Esophagus (tissue), 2 donors: ENCODE data around the gene PRICKLE2. TPM values are rescaled to one million over a fixed set of nuclear protein-coding genes. Genes with fewer than 3 reads are reported as not detected.
A peak's percentile ranks its signal among the peaks of the same experiment; 100 is the strongest.

Experiments used
- H3K27ac ChIP-seq, 2 donors: one replicate each; pipeline ENCODE4 v1.5.1; 2013; ENCODE audit warnings: low read depth in 2 of 2, mild to moderate bottlenecking in 2 of 2, inconsistent platforms in 1 of 2, low read length in 1 of 2, moderate library complexity in 1 of 2
- H3K27me3 ChIP-seq, 2 donors: one replicate each; pipeline ENCODE4 v1.6.1; 2013; ENCODE audit warnings: low read length in 2 of 2, control low read depth in 1 of 2, mild to moderate bottlenecking in 1 of 2; ENCODE audit not compliant: insufficient read depth in 2 of 2, control insufficient read depth in 1 of 2
- H3K36me3 ChIP-seq, 2 donors: one replicate each; pipeline ENCODE4 v1.6.1; 2013; ENCODE audit warnings: low read length in 1 of 2; ENCODE audit not compliant: control insufficient read depth in 2 of 2, insufficient read depth in 2 of 2
- H3K4me1 ChIP-seq, 2 donors: one replicate each; pipeline ENCODE4 v1.6.1; 2013; ENCODE audit warnings: low read length in 1 of 2; ENCODE audit not compliant: control insufficient read depth in 2 of 2, insufficient read depth in 2 of 2
- H3K4me3 ChIP-seq, 2 donors: one replicate each; pipeline ENCODE4 v1.5.1; 2013; ENCODE audit warnings: low read length in 2 of 2, mild to moderate bottlenecking in 2 of 2, low read depth in 1 of 2, moderate library complexity in 1 of 2
- H3K9me3 ChIP-seq, 2 donors: one replicate each; pipeline ENCODE4 v1.6.1; 2013; ENCODE audit warnings: mild to moderate bottlenecking in 2 of 2, low read depth in 1 of 2, low read length in 1 of 2, moderate library complexity in 1 of 2; ENCODE audit not compliant: control insufficient read depth in 2 of 2, insufficient read depth in 1 of 2
- WGBS, 2 donors: extraction: QIAGEN DNeasy Blood & Tissue Kit; methylation state at CpG; one replicate each; pipeline ENCODE4 v1.1.7; 2013; 5-methylcytosine and 5-hydroxymethylcytosine counted together
- polyA plus RNA-seq, 2 donors: library from polyadenylated mRNA; stranded (reverse); fragments of 200-250 nt; gene quantifications; one replicate each; pipeline ENCODE4 v1.2.3, GENCODE V29; 2013
- donor health status: healthy with polysubstance abuse.
- donor health status: Bipolar disorder and iron deficiency.

PRICKLE2 gene
- polyA plus RNA-seq, 2 donors, result 1.3 to 2.7 TPM

- H3K4me1 ChIP-seq, result peaks cover 4 to 6% of the 10 kb centered on the region in 2 donors
- WGBS, 2 donors, result 42 to 55% methylated on average over 3 of the region's 3 CpGs
Measured at GRCh38 chr3:64141476-64141875, 83.8 kb downstream of the PRICKLE2 start.

DNA sequence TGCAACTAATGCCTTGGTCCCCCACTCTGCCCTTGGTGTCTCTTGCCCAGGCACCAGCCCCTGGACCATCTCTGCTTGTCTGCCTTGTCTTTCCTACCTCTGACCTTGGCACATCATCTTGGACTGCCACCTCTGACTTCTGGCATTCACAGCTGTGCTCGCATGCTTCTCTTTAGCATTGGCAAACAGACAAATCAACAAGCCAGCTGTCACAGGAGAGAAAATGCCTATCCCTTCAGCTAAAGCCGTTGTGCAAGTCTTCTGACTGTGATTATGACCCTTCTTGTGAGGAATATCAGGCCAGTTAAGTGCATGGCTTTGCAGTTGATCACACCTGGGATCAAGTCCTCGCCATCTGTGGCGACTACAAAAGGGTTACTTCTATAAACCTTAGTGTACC lies 84.6 kb downstream of the PRICKLE2 start:
- Histone ChIP-seq H3K36me3 (no peaks in the 10 kb centered on the region), H3K4me1 (peaks cover 4 to 6% of the 10 kb centered on the region in 2 donors), H3K9me3 (no peaks in the 10 kb centered on the region), H3K27me3 (no peaks in the 10 kb centered on the region), H3K4me3 (no peak overlapping the region), H3K27ac (no peak overlapping the region)
- WGBS, 2 donors, result 66 to 71% methylated on average over 4 of the region's 4 CpGs

More at GRCh38 chr3:64141476-64141875, 83.8 kb downstream of the PRICKLE2 start:
- Histone ChIP-seq H3K27ac (peak overlapping the region in 1 of 2 donors; percentile 44), H3K9me3 (no peaks in the 10 kb centered on the region), H3K36me3 (no peaks in the 10 kb centered on the region), H3K27me3 (no peaks in the 10 kb centered on the region), H3K4me3 (no peak overlapping the region)

GRCh38 chr3:64138656-64139375 lies 86.5 kb downstream of the PRICKLE2 start:
- no peak overlapping the region for H3K4me3 ChIP-seq
- H3K27ac ChIP-seq, result no peak overlapping the region
- WGBS, 2 donors, result 65 to 75% methylated on average over 2 of the region's 2 CpGs
- H3K9me3 ChIP-seq, result no peaks in the 10 kb centered on the region
- H3K27me3 ChIP-seq, result no peaks in the 10 kb centered on the region
- H3K36me3 ChIP-seq, result no peaks in the 10 kb centered on the region
- peaks cover 4 to 6% of the 10 kb centered on the region in 2 donors for H3K4me1 ChIP-seq

GRCh38 chr3:64138046-64138445 lies 87.2 kb downstream of the PRICKLE2 start:
- no peak overlapping the region for H3K4me3 ChIP-seq
- H3K27me3 ChIP-seq, result no peaks in the 10 kb centered on the region
- H3K4me1 ChIP-seq, result peaks cover 3 to 4% of the 10 kb centered on the region in 2 donors
- WGBS, 2 donors, result 57 to 68% methylated on average over 1 of the region's 1 CpG
- H3K27ac ChIP-seq, result no peak overlapping the region
- H3K9me3 ChIP-seq, result no peaks in the 10 kb centered on the region
- no peaks in the 10 kb centered on the region for H3K36me3 ChIP-seq

DNA sequence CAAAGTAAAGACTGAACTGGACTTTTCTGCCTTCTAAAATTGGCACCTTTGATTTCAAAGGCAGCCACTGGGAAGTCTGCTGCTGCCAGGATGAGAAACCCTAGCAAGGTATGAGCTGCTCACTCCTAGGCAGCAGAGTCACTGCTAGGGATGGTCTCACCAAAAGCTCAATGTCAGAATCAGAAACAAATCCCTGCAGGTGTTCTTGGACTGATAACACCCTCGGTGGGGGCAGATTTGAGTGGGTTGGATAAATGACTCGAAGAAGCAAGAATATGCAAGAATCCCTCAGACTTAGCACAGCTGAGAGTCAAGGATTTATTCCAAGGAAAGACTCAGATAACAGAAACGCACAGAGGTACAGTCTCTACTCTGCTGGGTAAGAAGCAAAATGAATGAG lies 90.4 kb downstream of the PRICKLE2 start:
- H3K27ac ChIP-seq, result no peak overlapping the region
- H3K4me3 ChIP-seq, result no peak overlapping the region
- 69 to 71% methylated on average over 3 of the region's 3 CpGs for WGBS, 2 donors
- no peaks in the 10 kb centered on the region for H3K9me3 ChIP-seq
- no peaks in the 10 kb centered on the region for H3K36me3 ChIP-seq
- H3K27me3 ChIP-seq, result no peaks in the 10 kb centered on the region
- peaks cover 0 to 4% of the 10 kb centered on the region in 2 donors for H3K4me1 ChIP-seq

- no peaks in the 10 kb centered on the region for H3K9me3 ChIP-seq
- no peak overlapping the region for H3K4me3 ChIP-seq
- no peak overlapping the region for H3K27ac ChIP-seq
- WGBS, 2 donors, result 92 to 93% methylated on average over 6 of the region's 6 CpGs
- no peaks in the 10 kb centered on the region for H3K36me3 ChIP-seq
- no peaks in the 10 kb centered on the region for H3K27me3 ChIP-seq
- H3K4me1 ChIP-seq, result no peaks in the 10 kb centered on the region
Measured at GRCh38 chr3:64133987-64134386, 91.3 kb downstream of the PRICKLE2 start.

- no peaks in the 10 kb centered on the region for H3K4me1 ChIP-seq
- no peaks in the 10 kb centered on the region for H3K27me3 ChIP-seq
- no peaks in the 10 kb centered on the region for H3K36me3 ChIP-seq
- 53 to 54% methylated on average over 2 of the region's 2 CpGs for WGBS, 2 donors
- H3K9me3 ChIP-seq, result no peaks in the 10 kb centered on the region
- H3K4me3 ChIP-seq, result no peak overlapping the region
- no peak overlapping the region for H3K27ac ChIP-seq
Measured at GRCh38 chr3:64133272-64133671, 92.0 kb downstream of the PRICKLE2 start.

DNA sequence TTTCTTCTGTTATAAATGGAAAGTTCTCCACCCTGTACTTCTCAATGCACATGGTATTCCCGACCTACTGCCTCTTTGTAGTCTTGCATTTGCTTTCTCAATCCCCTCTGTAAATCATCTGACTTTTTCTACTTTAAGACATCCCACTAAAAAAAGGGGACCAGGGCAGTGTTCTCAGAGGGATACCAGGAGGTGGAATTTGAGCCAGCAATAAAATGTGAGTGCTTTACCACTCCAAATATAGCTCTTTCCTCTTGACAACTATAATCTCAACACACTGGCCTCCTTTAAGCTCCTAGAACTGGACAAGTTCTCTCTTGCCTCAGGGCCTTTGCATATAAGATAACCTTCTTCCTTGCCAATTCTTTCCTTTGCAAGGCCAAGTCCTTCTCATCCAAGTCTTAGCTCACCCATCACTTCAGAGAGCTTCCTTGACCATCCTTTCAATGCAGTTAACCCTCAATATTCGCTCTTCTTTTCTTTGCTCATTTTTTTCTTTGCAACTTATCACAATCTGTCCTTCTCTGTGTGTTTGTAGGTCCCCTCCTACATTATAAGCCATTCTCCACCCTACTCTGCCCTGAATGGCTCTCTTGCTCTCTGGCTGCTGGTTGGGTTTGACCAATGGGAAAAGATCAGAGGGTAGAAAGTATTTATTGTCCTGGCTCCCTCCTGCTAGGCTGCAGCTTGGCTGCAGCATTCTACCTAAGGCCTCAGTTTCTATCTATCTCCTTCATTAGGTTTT lies 93.4 kb downstream of the PRICKLE2 start:
- WGBS, 2 donors, result 71 to 82% methylated on average over 2 of the region's 2 CpGs
- no peak overlapping the region for H3K27ac ChIP-seq
- H3K27me3 ChIP-seq, result no peaks in the 10 kb centered on the region
- no peaks in the 10 kb centered on the region for H3K36me3 ChIP-seq
- H3K4me3 ChIP-seq, result no peak overlapping the region
- peaks cover 0 to 2% of the 10 kb centered on the region in 2 donors for H3K4me1 ChIP-seq
- H3K9me3 ChIP-seq, result no peaks in the 10 kb centered on the region

- peaks cover 0 to 2% of the 10 kb centered on the region in 2 donors for H3K4me1 ChIP-seq
- no peaks in the 10 kb centered on the region for H3K27me3 ChIP-seq
- 83 to 92% methylated on average over 1 of the region's 1 CpG for WGBS, 2 donors
- no peak overlapping the region for H3K4me3 ChIP-seq
- H3K27ac ChIP-seq, result no peak overlapping the region
- H3K36me3 ChIP-seq, result no peaks in the 10 kb centered on the region
- no peaks in the 10 kb centered on the region for H3K9me3 ChIP-seq
Measured at GRCh38 chr3:64130436-64130835, 94.8 kb downstream of the PRICKLE2 start.
